Amygdala (tissue), 56 donors: ENCODE results near the gene CD164L2.
"Not testable (repeated sequence)": the region's sequence is repeated elsewhere in the genome, so short reads cannot be mapped to it uniquely, and the experiment has no call there.

Source experiments
- DNase-seq, 56 donors: peaks; one replicate each; lab custom pipeline; 2025; lab: John Stamatoyannopoulos, UW

The CD164L2 gene

GRCh38 chr1:27391511-27392095 is 8.5 kb upstream of the CD164L2 start:
- peak in 31 of 56 donors; percentile 8 to 83 (median 42) for DNase-seq

GRCh38 chr1:27388337-27389005 is 5.3 kb upstream of the CD164L2 start:
- DNase-seq, result peak in 13 of 56 donors; percentile 8 to 56 (median 13)

- not testable (repeated sequence) for DNase-seq
Measured at GRCh38 chr1:27384797-27385196, 1.7 kb upstream of the CD164L2 start.

GRCh38 chr1:27383661-27384060 is 528 bp upstream of the CD164L2 start:
- no peak for DNase-seq

GRCh38 chr1:27381969-27382762 is 967 bp downstream of the CD164L2 start:
- DNase-seq, result no peak

GRCh38 chr1:27380766-27381733 is 2.1 kb downstream of the CD164L2 start:
- DNase-seq, result no peak

- no peak for DNase-seq
Measured at GRCh38 chr1:27380224-27380623, 2.9 kb downstream of the CD164L2 start.

GRCh38 chr1:27379564-27380122 is 3.5 kb downstream of the CD164L2 start:
- DNase-seq, result no peak

GRCh38 chr1:27377760-27378495 is 5.2 kb downstream of the CD164L2 start:
- no peak for DNase-seq

GRCh38 chr1:27374362-27375086 is 8.6 kb downstream of the CD164L2 start, which contains the start of gene FCN3:
FCN3 (minus strand) TSS chr1:27374824; CDS start chr1:27374818, 6 bp downstream.
- DNase-seq, result no peak

- DNase-seq, result no peak
Measured at GRCh38 chr1:27372808-27373690, 10.1 kb downstream of the CD164L2 start.

- DNase-seq, result no peak
Measured at GRCh38 chr1:27372022-27372807, 10.9 kb downstream of the CD164L2 start.

GRCh38 chr1:27368869-27369582 is 14.1 kb downstream of the CD164L2 start:
- DNase-seq, result no peak

GRCh38 chr1:27367160-27367650 is 15.9 kb downstream of the CD164L2 start:
- no peak for DNase-seq

GRCh38 chr1:27366411-27367159 is 16.5 kb downstream of the CD164L2 start, which contains the start of gene MAP3K6:
MAP3K6 (minus strand) TSS chr1:27366961; CDS start chr1:27366597, 364 bp downstream.
- peak in 34 of 56 donors; percentile 11 to 63 (median 40) for DNase-seq
